H9 (cell line): Measurements from ENCODE around the gene RND3. TPM values are rescaled to one million over a fixed set of nuclear protein-coding genes. Genes with fewer than 3 reads are reported as not detected.

ENCODE experiments used
- DNase-seq: peaks from one replicate; pipeline ENCODE4 v3.0.0-alpha.2; 2017
- H2AFZ ChIP-seq: one replicate; pipeline ENCODE4 v1.6.1; 2013; ENCODE audit warnings: mild to moderate bottlenecking, low read length, control low read depth, moderate library complexity
- H2AK5ac ChIP-seq: 2 replicates; pipeline ENCODE4 v1.6.1; 2013; ENCODE audit warnings: low read length, control low read depth, mixed read lengths; ENCODE audit not compliant: insufficient read length
- H2BK120ac ChIP-seq: one replicate; pipeline ENCODE4 v1.6.1; 2013; ENCODE audit warnings: low read depth, mild to moderate bottlenecking, low read length, control low read depth, inconsistent platforms; ENCODE audit not compliant: poor library complexity, severe bottlenecking
- H2BK12ac ChIP-seq: 2 replicates; pipeline ENCODE4 v1.6.1; 2013; ENCODE audit warnings: low read length, control low read depth, mixed read lengths, low read depth; ENCODE audit not compliant: insufficient read length
- H2BK15ac ChIP-seq: 2 replicates; pipeline ENCODE4 v1.6.1; 2013; ENCODE audit warnings: low read depth, low read length, control low read depth
- H2BK20ac ChIP-seq: one replicate; pipeline ENCODE4 v1.6.1; 2013; ENCODE audit warnings: low read depth, mild to moderate bottlenecking, low read length, control low read depth, inconsistent platforms; ENCODE audit not compliant: poor library complexity, severe bottlenecking
- H2BK5ac ChIP-seq: 2 replicates; pipeline ENCODE4 v1.6.1; 2013; ENCODE audit warnings: low read length, control low read depth, mixed read lengths; ENCODE audit not compliant: insufficient read length
- H3K14ac ChIP-seq: 2 replicates; pipeline ENCODE4 v1.6.1; 2013; ENCODE audit warnings: low read length, control low read depth; ENCODE audit not compliant: insufficient read depth
- H3K18ac ChIP-seq: 2 replicates; pipeline ENCODE4 v1.6.1; 2013; ENCODE audit warnings: low read depth, mild to moderate bottlenecking, mixed read lengths, low read length, control low read depth; ENCODE audit not compliant: insufficient read length
- H3K23ac ChIP-seq: 2 replicates; pipeline ENCODE4 v1.6.1; 2013; ENCODE audit warnings: low read length, control low read depth, mixed read lengths, low read depth; ENCODE audit not compliant: insufficient read length
- H3K23me2 ChIP-seq: 2 replicates; pipeline ENCODE4 v1.6.1; 2013; ENCODE audit warnings: low read depth, mild to moderate bottlenecking, mixed read lengths, low read length, control low read depth; ENCODE audit not compliant: insufficient read length, poor library complexity, severe bottlenecking
- H3K27ac ChIP-seq: 2 replicates; pipeline ENCODE4 v1.5.1; 2013; ENCODE audit warnings: low read length, control low read depth, mixed read lengths, low read depth; ENCODE audit not compliant: insufficient read length
- H3K27me3 ChIP-seq: 2 replicates; pipeline ENCODE4 v1.6.1; 2013; ENCODE audit warnings: low read length, control low read depth, inconsistent platforms; ENCODE audit not compliant: insufficient read depth
- H3K4ac ChIP-seq: 2 replicates; pipeline ENCODE4 v1.6.1; 2013; ENCODE audit warnings: low read depth, mild to moderate bottlenecking, control low read depth, inconsistent platforms, low read length, moderate library complexity
- H3K4me1 ChIP-seq: 2 replicates; pipeline ENCODE4 v1.6.1; 2013; ENCODE audit warnings: low read length, control low read depth, inconsistent platforms; ENCODE audit not compliant: insufficient read depth
- H3K4me2 ChIP-seq: 2 replicates; pipeline ENCODE4 v1.6.1; 2013; ENCODE audit warnings: low read length, control low read depth, mixed read lengths; ENCODE audit not compliant: insufficient read length, insufficient read depth
- H3K56ac ChIP-seq: 2 replicates; pipeline ENCODE4 v1.6.1; 2013; ENCODE audit warnings: low read depth, mild to moderate bottlenecking, mixed read lengths, low read length, control low read depth; ENCODE audit not compliant: insufficient read length
- H3K79me1 ChIP-seq: 2 replicates; pipeline ENCODE4 v1.6.1; 2013; ENCODE audit warnings: low read depth, mild to moderate bottlenecking, moderate library complexity, low read length, control low read depth, inconsistent platforms; ENCODE audit not compliant: insufficient read depth, poor library complexity, severe bottlenecking
- H3K79me2 ChIP-seq: 2 replicates; pipeline ENCODE4 v1.6.1; 2013; ENCODE audit warnings: low read length, control low read depth, inconsistent platforms; ENCODE audit not compliant: insufficient read depth
- H3K9ac ChIP-seq: 2 replicates; pipeline ENCODE4 v1.6.1; 2013; ENCODE audit warnings: low read length, control low read depth, mixed read lengths; ENCODE audit not compliant: insufficient read length; ENCODE audit errors: extremely low read depth
- H3K9me3 ChIP-seq: one replicate; pipeline ENCODE4 v1.6.1; 2013; ENCODE audit warnings: low read depth, low read length, inconsistent platforms; ENCODE audit not compliant: control insufficient read depth
- H3T11ph ChIP-seq: one replicate; pipeline ENCODE4 v1.6.1; 2013; ENCODE audit warnings: mild to moderate bottlenecking, low read length, control low read depth, inconsistent platforms
- H4K20me1 ChIP-seq: one replicate; pipeline ENCODE4 v1.6.1; 2013; ENCODE audit not compliant: control insufficient read depth, insufficient read length, insufficient read depth
- H4K5ac ChIP-seq: 2 replicates; pipeline ENCODE4 v1.6.1; 2013; ENCODE audit warnings: low read depth, mild to moderate bottlenecking, mixed read lengths, low read length, control low read depth; ENCODE audit not compliant: insufficient read length
- H4K8ac ChIP-seq: replicated peaks from 2 replicates; pipeline ENCODE4 v1.6.1; 2013; ENCODE audit warnings: low read length, control low read depth, mixed read lengths, low read depth; ENCODE audit not compliant: insufficient read length
- H4K91ac ChIP-seq: 2 replicates; pipeline ENCODE4 v1.6.1; 2013; ENCODE audit warnings: low read depth, mild to moderate bottlenecking, moderate library complexity, mixed read lengths, low read length, control low read depth; ENCODE audit not compliant: insufficient read length
- H3K27ac Mint-ChIP-seq, 3 experiments: 2 replicates in 2 of 3; 3 replicates in 1 of 3; pipeline ENCODE4 v1.8.0; 2020 to 2021; ENCODE audit warnings: mixed read lengths in 3 of 3, mild to moderate bottlenecking in 1 of 3, moderate library complexity in 1 of 3
- H3K27me3 Mint-ChIP-seq: 2 replicates; pipeline ENCODE4 v1.8.0; 2021; ENCODE audit warnings: low read depth, mild to moderate bottlenecking, moderate library complexity, mixed read lengths
- H3K36me3 Mint-ChIP-seq, 3 experiments: 2 replicates in 2 of 3; 3 replicates in 1 of 3; pipeline ENCODE4 v1.8.0; 2020 to 2021; ENCODE audit warnings: low read depth in 3 of 3, mixed read lengths in 3 of 3; ENCODE audit not compliant: insufficient read depth in 1 of 3
- H3K4me1 Mint-ChIP-seq, 2 experiments: 2 replicates each; pipeline ENCODE4 v1.8.0; 2020; ENCODE audit warnings: mixed read lengths in 2 of 2
- H3K4me3 Mint-ChIP-seq, 2 experiments: 2 replicates in 1 of 2; 3 replicates in 1 of 2; pipeline ENCODE4 v1.8.0; 2020 to 2021; ENCODE audit warnings: mild to moderate bottlenecking in 2 of 2, mixed read lengths in 2 of 2, moderate library complexity in 1 of 2
- H3K9me3 Mint-ChIP-seq, 2 experiments: 2 replicates in 1 of 2; 3 replicates in 1 of 2; pipeline ENCODE4 v1.8.0; 2020; ENCODE audit warnings: mild to moderate bottlenecking in 2 of 2, mixed read lengths in 2 of 2, moderate library complexity in 1 of 2
- CTCF ChIP-seq: fragments of 200-600 bp; sonication (generic); conservative IDR thresholded peaks from 3 replicates; pipeline ENCODE4 v1.8.0; 2021; ENCODE audit warnings: antibody characterized with exemption, mild to moderate bottlenecking
- WGBS: extraction: QIAGEN DNeasy Blood & Tissue Kit; methylation state at CpG from one replicate; pipeline ENCODE4 v1.1.7; 2013; ENCODE audit warnings: missing lambda C conversion rate, low lambda C conversion rate, mixed read lengths; ENCODE audit not compliant: insufficient read length; ENCODE audit errors: extremely low coverage; 5-methylcytosine and 5-hydroxymethylcytosine counted together
- total RNA-seq: library from RNA; stranded (reverse); gene quantifications from 2 replicates; pipeline ENCODE4 v1.2.1, GENCODE V29; 2021

Gene RND3
- total RNA-seq, 1 experiment from 2014 or later: 62.6 TPM

GRCh38 chr2:150483532-150483931 lies 3.9 kb downstream of the RND3 start:
- H2BK5ac ChIP-seq: no peak overlapping the region
- H3K36me3 Mint-ChIP-seq: peaks cover 3 to 46% (median 23%) of the 10 kb centered on the region in 3 experiments; a peak in 5 of 7 replicates
- no peaks in the 10 kb centered on the region for H4K20me1 ChIP-seq
- H3K27ac ChIP-seq: no peak overlapping the region
- H3K56ac ChIP-seq: no peak overlapping the region
- H2BK120ac ChIP-seq: no peak overlapping the region
- H4K5ac ChIP-seq: no peak overlapping the region
- H3K14ac ChIP-seq: no peak overlapping the region
- H3K23me2 ChIP-seq: peaks cover 8% of the 10 kb centered on the region
- H2BK15ac ChIP-seq: no peak overlapping the region
- no peaks in the 10 kb centered on the region for H3K27me3 ChIP-seq
- H2AFZ ChIP-seq: no peak overlapping the region
- H3K9me3 Mint-ChIP-seq: peaks cover 0 to 6% of the 10 kb centered on the region in 2 experiments; a peak in 3 of 5 replicates
- no peak overlapping the region for H3T11ph ChIP-seq
- peaks cover 71% of the 10 kb centered on the region for H3K79me2 ChIP-seq
- WGBS: 100% methylated on average over 1 of the region's 1 CpG
- peak overlapping the region; percentile 14 to 23; a peak in 1 of 5 replicates for H3K4me3 Mint-ChIP-seq
- no peak for DNase-seq
- no peak overlapping the region for H3K4me2 ChIP-seq
- no peak overlapping the region for H2AK5ac ChIP-seq
- no peak overlapping the region for H2BK12ac ChIP-seq
- peaks cover 5% of the 10 kb centered on the region for H3K79me1 ChIP-seq
- no peaks in the 10 kb centered on the region for H3K9me3 ChIP-seq
- no peak overlapping the region for H4K8ac ChIP-seq
- H4K91ac ChIP-seq: no peak overlapping the region
- no peak overlapping the region for H3K23ac ChIP-seq
- no peaks in the 10 kb centered on the region; the same call in 1 of the 2 replicates for H3K27me3 Mint-ChIP-seq
- H3K27ac Mint-ChIP-seq: no peak overlapping the region
- H3K9ac ChIP-seq: no peak overlapping the region
- peaks cover 17% of the 10 kb centered on the region for H3K4me1 ChIP-seq
- H3K4me1 Mint-ChIP-seq: peaks cover 50 to 52% of the 10 kb centered on the region in 2 experiments
- H2BK20ac ChIP-seq: no peak overlapping the region
- no peak for TF ChIP-seq CTCF
- no peak overlapping the region for H3K4ac ChIP-seq
- no peak overlapping the region for H3K18ac ChIP-seq
